ENCODE results near the gene RNF167.

Gene RNF167

GRCh38 chr17:4986951-4987766 is 47.1 kb downstream of the RNF167 start, which contains the start of gene CAMTA2:
TSS of gene CAMTA2 (minus strand) at chr17:4987675. CDS start at chr17:4986222, 1,453 bp downstream.
- no peak for DNase-seq

- no peak for DNase-seq
Measured at GRCh38 chr17:4987767-4988567, 47.9 kb downstream of the RNF167 start.

GRCh38 chr17:4994081-4994595 is 54.1 kb downstream of the RNF167 start:
- DNase-seq, result no peak

Data from SIG-M5 (cell line).